H4 (cell line): ENCODE data around the gene ANTKMT. TPM values are rescaled to one million over a fixed set of nuclear protein-coding genes. Genes with fewer than 3 reads are reported as not detected.

Experiments used
- DNase-seq: peaks from one replicate; pipeline ENCODE4 v3.0.0-alpha.2; 2015; ENCODE audit warnings: low spot score
- total RNA-seq: library from RNA; depleted of rRNA; stranded (reverse); fragments of >200 nt; shearing (Covaris generic); gene quantifications from 2 replicates; pipeline ENCODE4 v1.2.3, GENCODE V29; 2014; rRNA removed

The ANTKMT gene
- total RNA-seq, 1 experiment from 2014 or later, result 10.9 TPM

- no peak for DNase-seq
Measured at GRCh38 chr16:763369-764183, 42.6 kb downstream of the ANTKMT start.

- no peak for DNase-seq
Measured at GRCh38 chr16:764184-764750, 43.3 kb downstream of the ANTKMT start.

- no peak for DNase-seq
Measured at GRCh38 chr16:764848-765487, 44.0 kb downstream of the ANTKMT start.

GRCh38 chr16:765488-765865 lies 44.5 kb downstream of the ANTKMT start:
- no peak for DNase-seq

- no peak for DNase-seq
Measured at GRCh38 chr16:766008-766819, 45.3 kb downstream of the ANTKMT start.

GRCh38 chr16:766820-767640 lies 46.1 kb downstream of the ANTKMT start:
- DNase-seq, result no peak

- DNase-seq, result no peak
Measured at GRCh38 chr16:767743-768235, 46.8 kb downstream of the ANTKMT start.

- no peak for DNase-seq
Measured at GRCh38 chr16:768428-768827, 47.5 kb downstream of the ANTKMT start.

- DNase-seq, result no peak
Measured at GRCh38 chr16:769184-769784, 48.3 kb downstream of the ANTKMT start.

GRCh38 chr16:769934-770333 lies 49.0 kb downstream of the ANTKMT start:
- no peak for DNase-seq

- DNase-seq, result no peak
Measured at GRCh38 chr16:770411-770810, 49.5 kb downstream of the ANTKMT start.

Other genes starting within 250 kb of the ANTKMT start
- 4.4 and 8.3 TPM in 2 replicates for gene CAPN15, start 193.4 kb upstream of the ANTKMT start, total RNA-seq
- gene PRR35, start 160.8 kb upstream of the ANTKMT start, total RNA-seq, result not detected in 2 replicates
- gene NHLRC4, start 154.1 kb upstream of the ANTKMT start, total RNA-seq, result 0.06 and 0.43 TPM in 2 replicates
- gene PIGQ, start 151.2 kb upstream of the ANTKMT start, total RNA-seq, result 7.6 and 7.7 TPM in 2 replicates
- 4.4 and 5.1 TPM in 2 replicates for gene RAB40C, start 131.1 kb upstream of the ANTKMT start, total RNA-seq
- gene WFIKKN1, start 90.2 kb upstream of the ANTKMT start, total RNA-seq, result not detected in 2 replicates
- gene METTL26, start 84.8 kb upstream of the ANTKMT start, total RNA-seq, result 85.7 and 112 TPM in 2 replicates
- 11.9 and 14.5 TPM in 2 replicates for gene MCRIP2, start 79.3 kb upstream of the ANTKMT start, total RNA-seq
- 2.5 and 4.8 TPM in 2 replicates for gene WDR90, start 71.8 kb upstream of the ANTKMT start, total RNA-seq
- 6.5 and 32.0 TPM in 2 replicates for gene RHOT2, start 53.0 kb upstream of the ANTKMT start, total RNA-seq
- 0.31 and 3.8 TPM in 2 replicates for gene RHBDL1, start 45.5 kb upstream of the ANTKMT start, total RNA-seq
- gene STUB1, start 40.7 kb upstream of the ANTKMT start, total RNA-seq, result 102 and 123 TPM in 2 replicates
- 11.3 and 18.1 TPM in 2 replicates for gene JMJD8, start 36.8 kb upstream of the ANTKMT start, total RNA-seq
- 0.86 and 0.99 TPM in 2 replicates for gene WDR24, start 30.7 kb upstream of the ANTKMT start, total RNA-seq
- gene FBXL16, start 15.3 kb upstream of the ANTKMT start, total RNA-seq, result 1.0 and 2.2 TPM in 2 replicates
- 21.4 and 58.1 TPM in 2 replicates for gene METRN, start 6.0 kb upstream of the ANTKMT start, total RNA-seq
- gene CCDC78, start 5.3 kb downstream of the ANTKMT start, total RNA-seq, result 0.23 TPM in 1 of 2 replicates, not detected in the other
- 4.1 and 14.5 TPM in 2 replicates for gene HAGHL, start 6.0 kb downstream of the ANTKMT start, total RNA-seq
- gene CIAO3, start 19.9 kb downstream of the ANTKMT start, total RNA-seq, result 15.0 and 18.5 TPM in 2 replicates
- gene MSLN, start 39.6 kb downstream of the ANTKMT start, total RNA-seq, result not detected in 2 replicates
- 18.6 and 19.6 TPM in 2 replicates for gene RPUSD1, start 67.2 kb downstream of the ANTKMT start, total RNA-seq
- gene CHTF18, start 67.5 kb downstream of the ANTKMT start, total RNA-seq, result 6.1 and 7.9 TPM in 2 replicates
- not detected in 2 replicates for gene GNG13, start 79.6 kb downstream of the ANTKMT start, total RNA-seq
- 31.1 and 39.9 TPM in 2 replicates for gene LMF1, start 249.8 kb downstream of the ANTKMT start, total RNA-seq